Stimulated activated CD8-positive, alpha-beta memory T cell treated with anti-CD3 and anti-CD28 coated beads, Interleukin-12 subunit alpha, Interleukin-12 subunit beta, amount 100 ng/mL, for 4 hours (primary cell): ENCODE measurements around the gene VPS51.

Experiments used
- DNase-seq: peaks from one replicate; pipeline ENCODE4 v3.0.0-alpha.2; 2020; ENCODE audit warnings: low read depth

The VPS51 gene

GRCh38 chr11:65095974-65096806 is at the start of gene VPS51:
Gene VPS51 (plus strand): TSS chr11:65096214. CDS start chr11:65096251, 37 bp downstream.
- peak; percentile 67 for DNase-seq

- no peak for DNase-seq
Measured at GRCh38 chr11:65047581-65048422, 48.2 kb upstream of the VPS51 start.

GRCh38 chr11:65051398-65051858 is 44.6 kb upstream of the VPS51 start:
- no peak for DNase-seq

- no peak for DNase-seq
Measured at GRCh38 chr11:65053827-65054508, 42.0 kb upstream of the VPS51 start.

- no peak for DNase-seq
Measured at GRCh38 chr11:65055538-65055937, 40.5 kb upstream of the VPS51 start.

- no peak for DNase-seq
Measured at GRCh38 chr11:65056999-65057398, 39.0 kb upstream of the VPS51 start.

- DNase-seq: no peak
Measured at GRCh38 chr11:65057526-65057925, 38.5 kb upstream of the VPS51 start.

GRCh38 chr11:65058012-65058411 is 38.0 kb upstream of the VPS51 start:
- no peak for DNase-seq

- DNase-seq: no peak
Measured at GRCh38 chr11:65058419-65059054, 37.5 kb upstream of the VPS51 start, which contains the start of gene NAALADL1. Gene NAALADL1 (minus strand): TSS chr11:65058553. CDS start chr11:65058521, 32 bp downstream.

- DNase-seq: no peak
Measured at GRCh38 chr11:65059523-65059922, 36.5 kb upstream of the VPS51 start.

- no peak for DNase-seq
Measured at GRCh38 chr11:65059959-65060824, 35.8 kb upstream of the VPS51 start.

GRCh38 chr11:65060913-65061408 is 35.1 kb upstream of the VPS51 start:
- no peak for DNase-seq

GRCh38 chr11:65063532-65063931 is 32.5 kb upstream of the VPS51 start:
- DNase-seq: no peak

GRCh38 chr11:65064847-65065240 is 31.2 kb upstream of the VPS51 start:
- DNase-seq: no peak

GRCh38 chr11:65065851-65066250 is 30.2 kb upstream of the VPS51 start:
- DNase-seq: no peak

- DNase-seq: no peak
Measured at GRCh38 chr11:65066315-65066714, 29.7 kb upstream of the VPS51 start.

- no peak for DNase-seq
Measured at GRCh38 chr11:65066805-65067291, 29.2 kb upstream of the VPS51 start.

- no peak for DNase-seq
Measured at GRCh38 chr11:65067446-65067845, 28.6 kb upstream of the VPS51 start.

GRCh38 chr11:65069217-65069616 is 26.8 kb upstream of the VPS51 start:
- DNase-seq: no peak

- DNase-seq: no peak
Measured at GRCh38 chr11:65071907-65072630, 23.9 kb upstream of the VPS51 start.
